ENCODE data around the gene TRPV3.
A peak's percentile ranks its signal among the peaks of the same experiment; 100 is the strongest.

Gene TRPV3

DNA sequence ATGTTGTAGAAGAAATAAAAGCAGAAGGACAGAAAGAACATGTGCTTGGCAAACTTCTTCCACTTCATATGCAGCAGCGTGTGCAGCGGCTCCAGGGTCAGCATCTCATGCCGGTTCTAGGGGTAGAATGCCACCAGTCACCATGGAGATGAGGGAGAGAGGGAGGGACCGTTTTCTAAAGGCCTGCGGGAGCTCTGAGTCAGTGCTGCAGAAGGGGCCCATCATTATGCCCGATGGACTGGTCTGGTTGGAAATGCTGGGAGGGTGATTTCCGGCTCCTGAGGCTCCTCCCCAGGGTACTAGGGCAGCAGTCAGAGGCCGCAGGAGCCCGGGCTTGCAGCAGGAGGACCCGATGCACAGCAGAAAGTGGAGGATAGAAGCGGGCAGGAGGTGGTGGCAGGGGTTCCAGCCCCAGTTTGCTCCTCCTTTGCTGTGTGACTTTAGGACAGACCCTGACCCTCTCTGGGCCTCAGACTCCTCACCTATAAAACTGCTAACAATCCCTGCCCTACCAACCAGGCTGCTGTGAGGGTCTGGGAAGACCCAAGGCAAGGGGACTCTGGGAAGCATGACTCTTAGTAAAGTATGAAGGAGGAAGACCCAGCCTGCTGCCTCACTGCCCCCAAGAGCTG lies 28.6 kb downstream of the TRPV3 start:
- in situ Hi-C loops (cut with HindIII; ENCODE audit: low pct_ligation_motif_present, low sequenced_read_pairs): no loop called here
- no peaks in the 10 kb centered on the region for H3K36me3 ChIP-seq (replicated peaks)
- no peaks in the 10 kb centered on the region for H3K27me3 ChIP-seq (replicated peaks)
- H3K4me3 ChIP-seq (ENCODE audit: low read depth, low read length): peak overlapping the region; percentile 5
- TF ChIP-seq CTCF (IDR thresholded peaks at IDR 0.05; ENCODE audit: low read depth, low read length, missing control alignments): no peak
- DNase-seq: peak; percentile 27
- H3K27ac ChIP-seq: no peak overlapping the region

- Histone ChIP-seq H3K4me3 (ENCODE audit: low read depth, low read length) (no peak overlapping the region), H3K27me3 (replicated peaks) (no peaks in the 10 kb centered on the region), H3K27ac (no peak overlapping the region), H3K36me3 (replicated peaks) (no peaks in the 10 kb centered on the region)
- no peak for DNase-seq
- TF ChIP-seq CTCF (IDR thresholded peaks at IDR 0.05; ENCODE audit: low read depth, low read length, missing control alignments): no peak
- in situ Hi-C loops (cut with HindIII; ENCODE audit: low pct_ligation_motif_present, low sequenced_read_pairs): no loop called here
Observed at GRCh38 chr17:3528403-3528851, 29.2 kb downstream of the TRPV3 start.

GRCh38 chr17:3527896-3528295 lies 29.7 kb downstream of the TRPV3 start:
- in situ Hi-C loops (cut with HindIII; ENCODE audit: low pct_ligation_motif_present, low sequenced_read_pairs): no loop called here
- Histone ChIP-seq H3K27me3 (replicated peaks) (no peaks in the 10 kb centered on the region), H3K4me3 (ENCODE audit: low read depth, low read length) (no peak overlapping the region), H3K27ac (no peak overlapping the region), H3K36me3 (replicated peaks) (no peaks in the 10 kb centered on the region)
- DNase-seq: no peak
- no peak for TF ChIP-seq CTCF (IDR thresholded peaks at IDR 0.05; ENCODE audit: low read depth, low read length, missing control alignments)

DNA sequence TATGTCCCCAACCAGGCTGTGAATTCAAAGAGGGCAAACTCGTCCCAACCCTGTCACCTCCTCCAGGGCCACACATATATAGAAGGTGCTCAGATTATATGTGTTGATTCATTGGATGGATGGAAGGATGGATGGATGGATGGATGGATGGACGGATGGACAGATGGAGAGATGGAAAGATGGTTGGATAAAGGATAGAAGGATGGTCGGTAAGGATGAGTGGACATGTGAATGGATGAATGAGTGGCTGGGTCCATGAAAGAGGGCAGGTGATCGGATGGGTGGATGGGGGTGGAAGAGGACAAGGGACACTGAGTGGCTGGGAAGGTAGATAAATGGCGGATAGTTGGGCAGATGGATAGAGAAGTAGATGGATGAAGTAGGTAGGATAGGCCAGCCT lies 30.1 kb downstream of the TRPV3 start:
- H3K27me3 ChIP-seq (replicated peaks): no peaks in the 10 kb centered on the region
- no peaks in the 10 kb centered on the region for H3K36me3 ChIP-seq (replicated peaks)
- in situ Hi-C loops (cut with HindIII; ENCODE audit: low pct_ligation_motif_present, low sequenced_read_pairs): no loop called here
- no peak for DNase-seq
- TF ChIP-seq CTCF (IDR thresholded peaks at IDR 0.05; ENCODE audit: low read depth, low read length, missing control alignments): no peak
- no peak overlapping the region for H3K27ac ChIP-seq
- H3K4me3 ChIP-seq (ENCODE audit: low read depth, low read length): no peak overlapping the region

GRCh38 chr17:3526971-3527370 lies 30.6 kb downstream of the TRPV3 start:
- in situ Hi-C loops (cut with HindIII; ENCODE audit: low pct_ligation_motif_present, low sequenced_read_pairs): no loop called here
- no peak for TF ChIP-seq CTCF (IDR thresholded peaks at IDR 0.05; ENCODE audit: low read depth, low read length, missing control alignments)
- DNase-seq: no peak
- H3K27ac ChIP-seq: no peak overlapping the region
- H3K4me3 ChIP-seq (ENCODE audit: low read depth, low read length): no peak overlapping the region
- H3K27me3 ChIP-seq (replicated peaks): no peaks in the 10 kb centered on the region
- H3K36me3 ChIP-seq (replicated peaks): no peaks in the 10 kb centered on the region

- Histone ChIP-seq H3K27me3 (replicated peaks) (no peaks in the 10 kb centered on the region), H3K36me3 (replicated peaks) (no peaks in the 10 kb centered on the region), H3K27ac (no peak overlapping the region), H3K4me3 (ENCODE audit: low read depth, low read length) (no peak overlapping the region)
- in situ Hi-C loops (cut with HindIII; ENCODE audit: low pct_ligation_motif_present, low sequenced_read_pairs): no loop called here
- no peak for DNase-seq
- no peak for TF ChIP-seq CTCF (IDR thresholded peaks at IDR 0.05; ENCODE audit: low read depth, low read length, missing control alignments)
Observed at GRCh38 chr17:3526491-3526890, 31.1 kb downstream of the TRPV3 start.

All from brain microvascular endothelial cell (primary cell).